GM12873 (cell line): Measurements from ENCODE around the gene OR2F2.

Experiments
- TF ChIP-seq, protein P1 (sequence below): IDR thresholded peaks from 2 replicates; pipeline ENCODE4 v1.5.1; 2012; ENCODE audit warnings: low read depth, mild to moderate bottlenecking, moderate library complexity, low read length, control low read depth; ENCODE audit not compliant: insufficient read depth; ENCODE audit errors: missing control alignments

The OR2F2 gene

DNA sequence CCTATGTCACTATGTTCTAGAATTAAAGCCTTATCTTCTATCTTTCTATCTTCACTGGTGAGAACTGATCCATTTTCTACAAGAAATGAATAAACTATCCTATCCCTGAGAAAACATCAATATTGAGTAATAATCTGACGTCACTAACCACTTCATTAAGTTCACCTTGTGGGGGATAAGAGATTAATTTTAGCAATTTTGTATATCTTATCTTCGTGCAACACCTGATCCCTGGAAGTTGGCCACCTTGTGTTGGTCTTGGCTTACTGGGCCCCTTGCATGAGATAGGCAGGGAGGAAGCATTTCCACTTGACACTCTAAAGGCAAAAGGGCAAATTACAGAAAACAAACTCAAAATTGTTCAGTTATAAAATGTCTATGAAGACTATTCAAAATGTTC lies 45.0 kb downstream of the OR2F2 start:
- TF ChIP-seq, protein P1, sequence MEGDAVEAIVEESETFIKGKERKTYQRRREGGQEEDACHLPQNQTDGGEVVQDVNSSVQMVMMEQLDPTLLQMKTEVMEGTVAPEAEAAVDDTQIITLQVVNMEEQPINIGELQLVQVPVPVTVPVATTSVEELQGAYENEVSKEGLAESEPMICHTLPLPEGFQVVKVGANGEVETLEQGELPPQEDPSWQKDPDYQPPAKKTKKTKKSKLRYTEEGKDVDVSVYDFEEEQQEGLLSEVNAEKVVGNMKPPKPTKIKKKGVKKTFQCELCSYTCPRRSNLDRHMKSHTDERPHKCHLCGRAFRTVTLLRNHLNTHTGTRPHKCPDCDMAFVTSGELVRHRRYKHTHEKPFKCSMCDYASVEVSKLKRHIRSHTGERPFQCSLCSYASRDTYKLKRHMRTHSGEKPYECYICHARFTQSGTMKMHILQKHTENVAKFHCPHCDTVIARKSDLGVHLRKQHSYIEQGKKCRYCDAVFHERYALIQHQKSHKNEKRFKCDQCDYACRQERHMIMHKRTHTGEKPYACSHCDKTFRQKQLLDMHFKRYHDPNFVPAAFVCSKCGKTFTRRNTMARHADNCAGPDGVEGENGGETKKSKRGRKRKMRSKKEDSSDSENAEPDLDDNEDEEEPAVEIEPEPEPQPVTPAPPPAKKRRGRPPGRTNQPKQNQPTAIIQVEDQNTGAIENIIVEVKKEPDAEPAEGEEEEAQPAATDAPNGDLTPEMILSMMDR = no peak

DNA sequence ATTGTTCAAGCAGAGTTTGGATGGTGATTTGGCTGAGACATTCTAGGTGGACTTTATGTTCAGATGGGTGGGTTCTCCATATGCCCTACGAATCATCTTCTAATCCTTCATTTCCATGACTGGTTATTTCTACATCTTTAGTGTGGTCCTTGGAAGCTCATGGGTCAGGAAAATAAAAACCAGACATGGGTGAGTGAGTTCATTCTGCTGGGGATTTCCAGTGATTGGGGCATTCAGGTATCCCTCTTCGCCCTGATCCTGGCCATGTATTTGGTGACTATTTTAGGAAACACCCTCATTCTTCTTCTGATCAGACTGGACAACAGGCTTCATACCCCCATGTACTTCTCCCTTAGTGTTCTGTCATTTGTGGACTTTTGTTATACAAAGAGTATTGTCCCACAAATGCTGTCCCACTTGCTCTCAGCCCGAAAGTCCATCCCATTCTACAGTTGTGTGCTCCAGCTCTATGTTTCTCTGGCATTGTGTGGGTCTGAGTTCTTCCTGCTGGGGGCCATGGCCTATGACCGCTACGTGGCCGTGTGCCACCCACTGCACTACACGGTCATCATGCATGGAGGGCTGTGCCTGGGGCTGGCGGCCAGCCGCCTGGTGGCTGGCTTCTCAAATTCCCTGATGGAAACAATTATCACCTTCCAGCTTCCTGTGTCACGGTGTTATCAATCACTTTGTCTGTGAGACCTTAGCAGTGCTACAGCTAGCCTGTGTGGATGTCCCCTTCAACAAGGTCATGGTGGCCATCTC lies 45.9 kb downstream of the OR2F2 start:
- TF ChIP-seq, protein P1 = no peak

DNA sequence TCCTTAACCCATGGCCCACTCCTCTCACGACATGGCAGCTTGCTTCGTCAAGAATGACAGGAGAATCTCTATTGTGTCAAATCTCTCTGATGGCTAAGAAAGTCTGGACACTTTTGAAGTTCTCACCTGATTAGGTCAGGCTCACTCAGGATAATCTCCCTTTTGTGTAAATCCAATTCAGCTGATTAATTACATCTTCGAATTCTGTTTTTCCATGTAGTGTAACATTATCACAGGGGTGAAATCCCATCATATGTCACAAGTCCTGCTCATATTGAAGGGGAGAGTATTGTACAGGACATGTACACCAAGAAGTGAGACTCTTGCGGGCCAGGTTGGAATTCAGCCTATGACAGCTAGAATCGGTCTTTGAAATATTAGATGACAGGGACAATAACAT lies 48.9 kb downstream of the OR2F2 start:
- TF ChIP-seq, protein P1 = no peak
